Measurements from ENCODE around the gene TXNIP. TPM values are rescaled to one million over a fixed set of nuclear protein-coding genes. Genes with fewer than 3 reads are reported as not detected.

Gene TXNIP
- total RNA-seq, 4 donors from 2014 or later: 94.9 to 942 (median 328) TPM

DNA sequence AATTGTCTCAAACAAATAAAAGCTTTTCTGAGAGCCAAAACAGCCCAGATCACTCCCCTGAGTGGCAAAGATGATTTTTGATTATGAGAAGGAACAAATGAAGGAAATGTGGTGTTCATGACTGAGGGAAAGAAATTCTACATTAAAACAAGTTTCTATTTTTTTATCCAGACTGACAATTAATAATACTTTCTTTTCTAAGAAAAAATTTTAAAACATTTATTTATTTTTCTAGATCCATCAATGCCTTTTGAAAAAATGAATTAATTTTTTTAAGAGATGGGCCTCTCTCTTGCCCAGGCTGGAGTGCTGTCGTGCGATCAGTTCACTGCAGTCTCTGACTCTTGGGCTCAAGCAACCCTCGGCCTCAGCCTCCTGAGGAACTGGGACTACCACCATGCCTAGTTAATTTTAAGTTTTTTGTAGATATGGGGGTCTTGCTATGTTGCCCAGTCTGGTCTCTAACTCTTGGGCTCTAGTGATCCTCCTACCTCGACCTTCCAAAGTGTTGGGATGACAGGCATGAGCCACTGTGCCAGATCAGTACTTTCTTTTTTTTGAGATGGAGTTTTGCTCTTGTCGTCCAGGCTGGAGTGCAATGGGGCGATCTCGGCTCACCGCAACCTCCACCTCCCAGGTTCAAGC, 11.2 kb upstream of the TXNIP start:
- no peaks in the 10 kb centered on the region for H3K27me3 ChIP-seq
- H3K36me3 ChIP-seq: no peaks in the 10 kb centered on the region
- peak overlapping the region in 3 of 4 donors; percentile 84 to 90 (median 88) for H3K27ac ChIP-seq
- H3K9me3 ChIP-seq: no peaks in the 10 kb centered on the region
- WGBS, 2 donors: 78 to 83% methylated on average over 4 to 8 of the region's 8 CpGs
- no peak for DNase-seq
- peak overlapping the region in 1 of 4 donors; percentile 34 for H3K4me3 ChIP-seq
- no peak for TF ChIP-seq POLR2A (IDR thresholded peaks at IDR 0.05)
- TF ChIP-seq CTCF (IDR thresholded peaks at IDR 0.05): no peak
- H3K4me1 ChIP-seq: peaks cover 10 to 46% (median 11%) of the 10 kb centered on the region in 3 donors
- intact Hi-C loops (cut with DNase I): loop anchor here (2.0 kb wide), 1 partner anchor 29 kb away; no protein-coding TSS in a partner anchor

DNA sequence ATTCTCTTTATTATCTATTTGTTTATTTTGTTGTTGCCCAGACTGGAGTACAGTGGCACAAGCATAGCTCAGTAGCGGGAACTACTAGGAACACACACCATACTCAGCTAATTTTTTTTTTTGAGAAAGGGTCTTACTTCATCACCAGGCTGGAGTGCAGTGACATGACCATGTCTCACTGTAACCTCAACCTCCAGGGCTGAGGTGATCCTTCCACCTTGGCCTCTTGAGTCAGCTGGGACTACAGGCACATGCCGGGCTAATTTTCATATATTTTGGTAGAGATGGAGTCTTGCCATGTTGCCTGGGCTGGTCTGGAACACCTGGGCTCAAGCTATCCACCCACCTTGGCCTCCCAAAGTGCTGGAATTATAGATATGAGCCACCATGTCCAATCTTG, 5.3 kb upstream of the TXNIP start:
- 92 to 93% methylated on average over 2 of the region's 2 CpGs for WGBS, 2 donors
- H3K27ac ChIP-seq: peak overlapping the region; percentile 59 to 99 (median 86)
- no peaks in the 10 kb centered on the region for H3K9me3 ChIP-seq
- peaks cover 20 to 68% (median 43%) of the 10 kb centered on the region in 3 donors for H3K4me1 ChIP-seq
- H3K27me3 ChIP-seq: no peaks in the 10 kb centered on the region
- peak overlapping the region in 1 of 4 donors; percentile 19 for H3K4me3 ChIP-seq
- H3K36me3 ChIP-seq: no peaks in the 10 kb centered on the region
- intact Hi-C loops (cut with DNase I): no loop called here
- no peak for TF ChIP-seq POLR2A (IDR thresholded peaks at IDR 0.05)
- TF ChIP-seq CTCF (IDR thresholded peaks at IDR 0.05): no peak
- no peak for DNase-seq

GRCh38 chr1:145999321-146000024, 3.1 kb upstream of the TXNIP start:
- no peaks in the 10 kb centered on the region for H3K27me3 ChIP-seq
- H3K4me3 ChIP-seq: peak overlapping the region in 3 of 4 donors; percentile 23 to 82 (median 76)
- TF ChIP-seq CTCF (IDR thresholded peaks at IDR 0.05): peak in 1 of 6 experiments; percentile 2
- peak in 3 of 4 donors; percentile 13 to 73 (median 30) for TF ChIP-seq POLR2A (IDR thresholded peaks at IDR 0.05)
- WGBS, 2 donors: 10 to 19% methylated on average over 5 of the region's 5 CpGs
- H3K4me1 ChIP-seq: peaks cover 16 to 57% (median 33%) of the 10 kb centered on the region in 3 donors
- no peaks in the 10 kb centered on the region for H3K9me3 ChIP-seq
- H3K36me3 ChIP-seq: peaks cover 5 to 10% (median 9%) of the 10 kb centered on the region in 3 donors
- intact Hi-C loops (cut with DNase I): no loop called here
- DNase-seq: no peak
- peak overlapping the region; percentile 93 to 99 (median 98) for H3K27ac ChIP-seq

DNA sequence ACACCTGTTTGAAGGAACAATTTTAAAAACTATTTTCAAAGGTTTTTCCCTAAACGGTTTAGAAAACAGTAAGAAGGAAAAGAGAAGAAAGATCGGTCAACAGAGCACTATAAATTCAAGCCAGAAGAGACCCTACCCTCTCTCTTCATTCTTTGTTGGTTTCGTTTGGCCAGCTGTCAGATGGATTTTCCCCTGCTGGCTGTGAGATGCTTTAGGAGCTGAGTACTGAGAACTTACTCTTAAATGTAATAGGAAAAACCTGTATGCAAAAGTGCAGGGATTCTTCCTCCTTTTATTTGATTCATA, 1.3 kb upstream of the TXNIP start:
- TF ChIP-seq POLR2A (IDR thresholded peaks at IDR 0.05): no peak
- peak in 2 of 6 experiments; percentile 21 to 26 for TF ChIP-seq CTCF (IDR thresholded peaks at IDR 0.05)
- peaks cover 16 to 28% (median 24%) of the 10 kb centered on the region in 3 donors for H3K36me3 ChIP-seq
- H3K27ac ChIP-seq: peak overlapping the region; percentile 93 to 99 (median 98)
- no peak for DNase-seq
- peak overlapping the region; percentile 57 to 82 (median 78) for H3K4me3 ChIP-seq
- peaks cover 16 to 75% (median 33%) of the 10 kb centered on the region in 3 donors for H3K4me1 ChIP-seq
- intact Hi-C loops (cut with DNase I): no loop called here
- no peaks in the 10 kb centered on the region for H3K27me3 ChIP-seq
- H3K9me3 ChIP-seq: no peaks in the 10 kb centered on the region
- WGBS, 2 donors: 12 to 29% methylated on average over 3 of the region's 3 CpGs

Data from esophagus squamous epithelium (tissue), 5 donors.